Stimulated activated CD8-positive, alpha-beta memory T cell treated with anti-CD3 and anti-CD28 coated beads, Interleukin-12 subunit alpha, Interleukin-12 subunit beta, amount 100 ng/mL, for 24 hours (primary cell): ENCODE measurements around the gene APLF.
"Not testable (repeated sequence)": the region's sequence is repeated elsewhere in the genome, so short reads cannot be mapped to it uniquely, and the experiment has no call there.

Experiments
- DNase-seq: peaks from one replicate; pipeline ENCODE4 v3.0.0-alpha.2; 2020; ENCODE audit errors: extremely low read depth

The APLF gene

GRCh38 chr2:68441179-68441993 lies 26.0 kb upstream of the APLF start:
- peak; percentile 59 for DNase-seq

- no peak for DNase-seq
Measured at GRCh38 chr2:68441994-68442322, 25.4 kb upstream of the APLF start.

GRCh38 chr2:68446425-68446824 lies 21.0 kb upstream of the APLF start:
- not testable (repeated sequence) for DNase-seq

GRCh38 chr2:68447118-68447517 lies 20.3 kb upstream of the APLF start:
- no peak for DNase-seq

GRCh38 chr2:68448671-68449653 lies 18.4 kb upstream of the APLF start:
- DNase-seq, result no peak

GRCh38 chr2:68452158-68452900 lies 15.1 kb upstream of the APLF start:
- no peak for DNase-seq

- no peak for DNase-seq
Measured at GRCh38 chr2:68453761-68454360, 13.5 kb upstream of the APLF start.

GRCh38 chr2:68454719-68455118 lies 12.7 kb upstream of the APLF start:
- DNase-seq, result no peak

GRCh38 chr2:68456198-68456597 lies 11.2 kb upstream of the APLF start:
- DNase-seq, result no peak

- no peak for DNase-seq
Measured at GRCh38 chr2:68458981-68459380, 8.4 kb upstream of the APLF start.

- DNase-seq, result no peak
Measured at GRCh38 chr2:68463287-68463877, 4.0 kb upstream of the APLF start.

GRCh38 chr2:68464651-68465050 lies 2.7 kb upstream of the APLF start:
- DNase-seq, result no peak

GRCh38 chr2:68465081-68465916 lies 2.1 kb upstream of the APLF start:
- DNase-seq, result no peak

GRCh38 chr2:68466361-68466777 lies 1.0 kb upstream of the APLF start:
- peak; percentile 25 for DNase-seq

- DNase-seq, result no peak
Measured at GRCh38 chr2:68466778-68467076, 658 bp upstream of the APLF start.

- DNase-seq, result no peak
Measured at GRCh38 chr2:68468801-68469200, 1.4 kb downstream of the APLF start.

- no peak for DNase-seq
Measured at GRCh38 chr2:68469935-68470334, 2.5 kb downstream of the APLF start.

- DNase-seq, result no peak
Measured at GRCh38 chr2:68471385-68471784, 4.0 kb downstream of the APLF start.

- no peak for DNase-seq
Measured at GRCh38 chr2:68472796-68473414, 5.5 kb downstream of the APLF start.

- DNase-seq, result no peak
Measured at GRCh38 chr2:68475110-68475509, 7.7 kb downstream of the APLF start.
